HepG2 (cell line): ENCODE results near the gene AGO4. TPM values are rescaled to one million over a fixed set of nuclear protein-coding genes. Genes with fewer than 3 reads are reported as not detected.

Experiments
- ATAC-seq: fragments of 200-7000 bp; cut with Tn5 transposase; 3 replicates; pipeline ENCODE4 v1.9.1; 2020; ENCODE audit warnings: mild to moderate bottlenecking, moderate library complexity
- BruUV-seq: library from RNA; stranded (reverse); fragments of 400-500 nt; replicated peaks from 2 replicates; lab custom pipeline; 2021; lab: Mats Ljungman, UMichigan
- CTCF ChIA-PET: fragments of 300-600 bp; formaldehyde crosslinking; extraction: SDS; loops from one replicate; lab custom pipeline; 2021; ENCODE audit warnings: low total read pairs, inconsistent platforms, low intra/inter-chr PET ratio; lab: Yijun Ruan, JAX
- POLR2A ChIA-PET: fragments of 350-600 bp; sonication (Branson Sonifier 250); formaldehyde crosslinking; loops from one replicate; lab custom pipeline; 2020; ENCODE audit warnings: antibody characterized with exemption, inconsistent platforms; lab: Yijun Ruan, JAX
- DNase-seq: peaks from one replicate; pipeline ENCODE4 v3.0.0-alpha.2; 2015; ENCODE audit warnings: low spot score
- FAIRE-seq: peaks from 3 replicates; lab custom pipeline; 2011; peaks lifted over from hg19 to GRCh38; lab: Jason Lieb, UNC
- H2AFZ ChIP-seq: one replicate; pipeline ENCODE4 v1.6.1; 2011; ENCODE audit warnings: low read length, inconsistent platforms
- H3K27ac ChIP-seq: fragments of 300-600 bp; 3 replicates; pipeline ENCODE4 v1.8.0; 2011; ENCODE audit warnings: mixed run types, mild to moderate bottlenecking, mixed read lengths, low read length, inconsistent platforms; ENCODE audit not compliant: insufficient read depth; ENCODE audit errors: extremely low read length
- H3K27me3 ChIP-seq, 2 experiments: fragments of 200-600 bp in 1 of 2; 2 replicates in 1 of 2; 3 replicates in 1 of 2; pipeline versions ENCODE4 v1.6.0 to v1.8.0; 2011; ENCODE audit warnings: low read length in 2 of 2, mild to moderate bottlenecking in 2 of 2, moderate library complexity in 2 of 2, inconsistent platforms in 1 of 2; ENCODE audit not compliant: insufficient read depth in 2 of 2, control insufficient read depth in 1 of 2
- H3K36me3 ChIP-seq, 2 experiments: fragments of 200-600 bp in 1 of 2; replicated peaks in 1 of 2; 2 replicates in 1 of 2; 3 replicates in 1 of 2; pipeline versions ENCODE4 v1.5.1 to v1.8.0; 2011; ENCODE audit warnings: low read length in 2 of 2, inconsistent platforms in 1 of 2; ENCODE audit not compliant: insufficient read depth in 2 of 2, control insufficient read depth in 1 of 2
- H3K4me1 ChIP-seq: 2 replicates; pipeline ENCODE4 v1.5.1; 2012; ENCODE audit warnings: low read length, inconsistent platforms; ENCODE audit not compliant: insufficient read depth
- H3K4me2 ChIP-seq: 2 replicates; pipeline ENCODE4 v1.6.0; 2011; ENCODE audit warnings: low read depth, low read length, inconsistent platforms
- H3K4me3 ChIP-seq, 3 experiments: fragments of 200-600 bp in 1 of 3; sonication (generic), shearing (Covaris generic) in 1 of 3; replicated peaks in 1 of 3; 2 replicates each; pipeline ENCODE4 v1.5.1; 2011 to 2016; ENCODE audit warnings: low read length in 3 of 3, inconsistent platforms in 2 of 3, low read depth in 2 of 3, mild to moderate bottlenecking in 2 of 3, control low read depth in 1 of 3, mixed read lengths in 1 of 3; ENCODE audit not compliant: insufficient read depth in 1 of 3
- H3K79me2 ChIP-seq: one replicate; pipeline ENCODE4 v1.6.1; 2011; ENCODE audit warnings: low read length, inconsistent platforms; ENCODE audit not compliant: insufficient read depth
- H3K9ac ChIP-seq: 2 replicates; pipeline ENCODE4 v1.6.0; 2011; ENCODE audit warnings: mild to moderate bottlenecking, low read depth, low read length, inconsistent platforms; ENCODE audit not compliant: insufficient read depth
- H3K9me3 ChIP-seq: 2 replicates; pipeline ENCODE4 v1.5.1; 2012; ENCODE audit warnings: mild to moderate bottlenecking, low read length
- H4K20me1 ChIP-seq: 2 replicates; pipeline ENCODE4 v1.6.0; 2011; ENCODE audit warnings: inconsistent platforms, mild to moderate bottlenecking, low read length, moderate library complexity; ENCODE audit not compliant: insufficient read depth
- BRD4 ChIP-seq: sonication (generic); formaldehyde crosslinking; IDR thresholded peaks from 2 replicates; pipeline ENCODE4 v1.4.0; 2020; ENCODE audit warnings: missing genetic modification reagents
- DR1 ChIP-seq: sonication (generic); formaldehyde crosslinking; IDR thresholded peaks from 2 replicates; pipeline ENCODE4 v1.8.0; 2021; ENCODE audit warnings: mild to moderate bottlenecking, missing genetic modification reagents, inconsistent platforms
- ESRRA ChIP-seq: sonication (generic); formaldehyde crosslinking; IDR thresholded peaks from 2 replicates; pipeline ENCODE4 v1.5.1; 2020; ENCODE audit warnings: mild to moderate bottlenecking, low read depth, missing genetic modification reagents
- KLF9 ChIP-seq: IDR thresholded peaks from 2 replicates; pipeline ENCODE4 v1.6.1; 2016; ENCODE audit warnings: low read depth
- SMARCE1 ChIP-seq: fragments of 450-650 bp; IDR thresholded peaks from 2 replicates; pipeline ENCODE4 v1.6.1; 2017; ENCODE audit warnings: borderline replicate concordance
- ZNF367 ChIP-seq: sonication (generic); formaldehyde crosslinking; IDR thresholded peaks from 2 replicates; pipeline ENCODE4 v1.4.0; 2020; ENCODE audit warnings: missing genetic modification reagents, borderline replicate concordance
- ZNF629 ChIP-seq: sonication (generic); formaldehyde crosslinking; conservative IDR thresholded peaks from 2 replicates; pipeline ENCODE4 v1.5.0; 2020; ENCODE audit warnings: missing genetic modification reagents
- ZNF75D ChIP-seq: sonication (generic); formaldehyde crosslinking; IDR thresholded peaks from 2 replicates; pipeline ENCODE4 v1.8.1; 2023; ENCODE audit warnings: missing genetic modification reagents, mild to moderate bottlenecking, borderline replicate concordance
- WGBS: methylation state at CpG from one replicate; pipeline ENCODE4 v1.1.6; 2017; ENCODE audit warnings: low lambda C conversion rate; 5-methylcytosine and 5-hydroxymethylcytosine counted together
- in situ Hi-C: cut with HindIII; loops from 2 replicates; pipeline ENCODE4 v1.10.0; 2017; ENCODE audit warnings: low pct_unique_long_range_greater_than_20kb; ENCODE audit not compliant: extremely low pct_ligation_motif_present
- intact Hi-C: fragments of 100-400 bp; cut with micrococcal nuclease; formaldehyde crosslinking; loops from one replicate; pipeline ENCODE4 v1.10.0; 2022; ENCODE audit not compliant: unreplicated experiment
- polyA plus RNA-seq, 8 experiments: library from polyadenylated mRNA; depleted of rRNA in 3 of 8; stranded (reverse) in 7 of 8; unstranded in 1 of 8; fragments of >200 nt; fragmentation: Illumina TruSeq in 4 of 8; extraction: Trizol in 4 of 8; gene quantifications; 2 replicates each; pipeline versions ENCODE4 v1.2.1 to v1.2.3, GENCODE V29; 2011 to 2016; ENCODE audit warnings: low read depth in 4 of 8, missing spikeins in 1 of 8, mixed read lengths in 1 of 8; ENCODE audit not compliant: insufficient read depth in 1 of 8
- total RNA-seq, 5 experiments: library from RNA; depleted of rRNA; stranded (reverse); fragments of >200 nt; fragmentation: Illumina TruSeq; extraction: Trizol; gene quantifications; 2 replicates each; pipeline ENCODE4 v1.2.3, GENCODE V29; 2016; ENCODE audit warnings: low read depth in 1 of 5
- TF ChIP-seq, protein P1 (sequence below): sonication (generic); formaldehyde crosslinking; IDR thresholded peaks from 2 replicates; pipeline ENCODE4 v1.4.0; 2020; ENCODE audit warnings: missing genetic modification reagents
- TF ChIP-seq, protein P2 (sequence below): IDR thresholded peaks from 2 replicates; pipeline ENCODE4 v1.6.1; 2016; ENCODE audit warnings: low read depth, borderline replicate concordance
- TF ChIP-seq, protein P3 (sequence below): IDR thresholded peaks from 2 replicates; pipeline ENCODE4 v1.6.1; 2016

AGO4 gene
- total and polyA plus RNA-seq, 2 of the 13 experiments (the other 11 are each of a cell fraction or from before 2014, with no cell fraction given) = 6.0 to 13.8 TPM

DNA sequence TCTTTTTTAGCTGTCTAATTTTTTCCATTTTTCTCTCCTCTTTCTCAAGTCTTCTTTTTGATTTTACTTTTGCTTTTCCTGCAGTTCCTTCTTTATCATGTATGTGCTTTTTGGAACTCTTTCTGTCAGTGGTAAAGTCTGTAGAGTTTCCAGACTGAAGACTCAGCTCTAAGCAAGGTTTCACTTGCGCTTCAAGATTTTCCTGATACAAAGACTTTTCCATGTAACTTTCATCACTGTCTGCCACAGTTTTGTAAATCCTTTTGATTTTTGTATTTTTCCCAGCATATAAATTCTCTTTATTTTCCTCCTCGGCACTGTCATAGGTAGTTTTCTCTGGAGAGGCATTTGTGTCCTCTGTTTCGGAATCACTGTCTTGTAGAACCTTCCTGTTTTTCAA lies 43.5 kb upstream of the AGO4 start:
- no TSS peak for BruUV-seq
- CTCF ChIA-PET = no interaction called here
- peaks cover 12% of the 10 kb centered on the region for H3K79me2 ChIP-seq

More for the DNA sequence above, 43.5 kb upstream of the AGO4 start:
- DNase-seq (no peak), FAIRE-seq (no peak), ATAC-seq (no peak)
- H2AFZ ChIP-seq = no peak overlapping the region
- no peak overlapping the region for H3K27ac ChIP-seq
- TF ChIP-seq ESRRA (no peak), ZNF367 (no peak), SMARCE1 (no peak), KLF9 (CRISPR knock-in tag) (no peak), ZNF75D (no peak), BRD4 (CRISPR knock-in tag) (no peak), DR1 (CRISPR knock-in tag) (no peak), ZNF629 (no peak)
- TF ChIP-seq, protein P1, sequence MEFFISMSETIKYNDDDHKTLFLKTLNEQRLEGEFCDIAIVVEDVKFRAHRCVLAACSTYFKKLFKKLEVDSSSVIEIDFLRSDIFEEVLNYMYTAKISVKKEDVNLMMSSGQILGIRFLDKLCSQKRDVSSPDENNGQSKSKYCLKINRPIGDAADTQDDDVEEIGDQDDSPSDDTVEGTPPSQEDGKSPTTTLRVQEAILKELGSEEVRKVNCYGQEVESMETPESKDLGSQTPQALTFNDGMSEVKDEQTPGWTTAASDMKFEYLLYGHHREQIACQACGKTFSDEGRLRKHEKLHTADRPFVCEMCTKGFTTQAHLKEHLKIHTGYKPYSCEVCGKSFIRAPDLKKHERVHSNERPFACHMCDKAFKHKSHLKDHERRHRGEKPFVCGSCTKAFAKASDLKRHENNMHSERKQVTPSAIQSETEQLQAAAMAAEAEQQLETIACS = no peak
- TF ChIP-seq, protein P2, sequence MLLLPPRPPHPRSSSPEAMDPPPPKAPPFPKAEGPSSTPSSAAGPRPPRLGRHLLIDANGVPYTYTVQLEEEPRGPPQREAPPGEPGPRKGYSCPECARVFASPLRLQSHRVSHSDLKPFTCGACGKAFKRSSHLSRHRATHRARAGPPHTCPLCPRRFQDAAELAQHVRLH (CRISPR knock-in tag) = no peak
- TF ChIP-seq, protein P3, sequence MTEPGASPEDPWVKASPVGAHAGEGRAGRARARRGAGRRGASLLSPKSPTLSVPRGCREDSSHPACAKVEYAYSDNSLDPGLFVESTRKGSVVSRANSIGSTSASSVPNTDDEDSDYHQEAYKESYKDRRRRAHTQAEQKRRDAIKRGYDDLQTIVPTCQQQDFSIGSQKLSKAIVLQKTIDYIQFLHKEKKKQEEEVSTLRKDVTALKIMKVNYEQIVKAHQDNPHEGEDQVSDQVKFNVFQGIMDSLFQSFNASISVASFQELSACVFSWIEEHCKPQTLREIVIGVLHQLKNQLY (CRISPR knock-in tag) = no peak
- peaks cover 2 to 34% of the 10 kb centered on the region in 2 experiments; a peak in 4 of 5 replicates for H3K36me3 ChIP-seq
- 95% methylated on average over 3 of the region's 3 CpGs for WGBS
- no peak overlapping the region for H3K4me3 ChIP-seq
- no peaks in the 10 kb centered on the region for H3K27me3 ChIP-seq
- no peak overlapping the region for H3K4me2 ChIP-seq
- no peaks in the 10 kb centered on the region for H4K20me1 ChIP-seq
- no peaks in the 10 kb centered on the region for H3K9me3 ChIP-seq
- in situ Hi-C loops (no loop called here), intact Hi-C loops (no loop called here)
- no peak overlapping the region for H3K9ac ChIP-seq
- H3K4me1 ChIP-seq = peaks cover 6% of the 10 kb centered on the region; the same call in 1 of the 2 replicates
- POLR2A ChIA-PET = no interaction called here
